Peyer's patch (tissue), 4 donors: ENCODE measurements around the gene EYS. TPM values are rescaled to one million over a fixed set of nuclear protein-coding genes. Genes with fewer than 3 reads are reported as not detected.

Experiments
- DNase-seq, 3 donors: peaks; one replicate each; pipeline ENCODE4 v3.0.0-alpha.2; 2017 to 2019
- H3K27ac ChIP-seq, 4 donors: fragments of 200-600 bp; sonication (generic); one replicate each; pipeline ENCODE4 v1.5.1; 2016 to 2019
- H3K27me3 ChIP-seq, 2 donors: fragments of 200-600 bp; sonication (generic); one replicate each; pipeline ENCODE4 v1.5.1; 2019
- H3K36me3 ChIP-seq, 3 donors: fragments of 200-600 bp; sonication (generic); one replicate each; pipeline ENCODE4 v1.5.1; 2016 to 2019
- H3K4me1 ChIP-seq, 4 donors: fragments of 200-600 bp; sonication (generic); one replicate each; pipeline ENCODE4 v1.5.1; 2016 to 2019
- H3K4me3 ChIP-seq, 4 donors: fragments of 200-600 bp; sonication (generic); 1 replicate in 3 of 4; 2 replicates in 1 of 4; pipeline ENCODE4 v1.5.1; 2016 to 2019; ENCODE audit warnings: mild to moderate bottlenecking in 1 of 4
- H3K9me3 ChIP-seq, 4 donors: fragments of 200-600 bp; sonication (generic); one replicate each; pipeline ENCODE4 v1.5.1; 2016 to 2019; ENCODE audit warnings: mild to moderate bottlenecking in 1 of 4
- POLR2A ChIP-seq, 2 donors: fragments of 450-650 bp; IDR thresholded peaks; one replicate each; pipeline ENCODE4 v1.5.1; 2017; ENCODE audit warnings: antibody characterized with exemption in 2 of 2, mild to moderate bottlenecking in 2 of 2, moderate library complexity in 2 of 2
- total RNA-seq, 4 donors: library from RNA; depleted of rRNA; stranded (reverse); fragments of >200 nt; gene quantifications; one replicate each; pipeline ENCODE4 v1.1.0, GENCODE V29; 2016
- TF ChIP-seq, protein P1 (sequence below), 6 experiments: fragments of 450-650 bp in 4 of 6; fragments of 200-600 bp in 2 of 6; sonication (generic) in 1 of 6; IDR thresholded peaks; one replicate each; pipeline ENCODE4 v1.5.1; 2017 to 2019; ENCODE audit warnings: antibody characterized with exemption in 6 of 6, mild to moderate bottlenecking in 3 of 6, moderate library complexity in 1 of 6

The EYS gene
- total RNA-seq, 4 donors from 2014 or later = 0.13 to 1.5 (median 0.35) TPM; not detected in 1

GRCh38 chr6:64404396-64404795, 1302.6 kb downstream of the EYS start:
- no peaks in the 10 kb centered on the region for H3K36me3 ChIP-seq
- no peak overlapping the region for H3K27ac ChIP-seq
- H3K4me3 ChIP-seq = no peak overlapping the region
- DNase-seq = no peak
- no peaks in the 10 kb centered on the region for H3K27me3 ChIP-seq
- no peaks in the 10 kb centered on the region for H3K9me3 ChIP-seq
- TF ChIP-seq POLR2A (IDR thresholded peaks at IDR 0.05) = no peak
- TF ChIP-seq, protein P1, sequence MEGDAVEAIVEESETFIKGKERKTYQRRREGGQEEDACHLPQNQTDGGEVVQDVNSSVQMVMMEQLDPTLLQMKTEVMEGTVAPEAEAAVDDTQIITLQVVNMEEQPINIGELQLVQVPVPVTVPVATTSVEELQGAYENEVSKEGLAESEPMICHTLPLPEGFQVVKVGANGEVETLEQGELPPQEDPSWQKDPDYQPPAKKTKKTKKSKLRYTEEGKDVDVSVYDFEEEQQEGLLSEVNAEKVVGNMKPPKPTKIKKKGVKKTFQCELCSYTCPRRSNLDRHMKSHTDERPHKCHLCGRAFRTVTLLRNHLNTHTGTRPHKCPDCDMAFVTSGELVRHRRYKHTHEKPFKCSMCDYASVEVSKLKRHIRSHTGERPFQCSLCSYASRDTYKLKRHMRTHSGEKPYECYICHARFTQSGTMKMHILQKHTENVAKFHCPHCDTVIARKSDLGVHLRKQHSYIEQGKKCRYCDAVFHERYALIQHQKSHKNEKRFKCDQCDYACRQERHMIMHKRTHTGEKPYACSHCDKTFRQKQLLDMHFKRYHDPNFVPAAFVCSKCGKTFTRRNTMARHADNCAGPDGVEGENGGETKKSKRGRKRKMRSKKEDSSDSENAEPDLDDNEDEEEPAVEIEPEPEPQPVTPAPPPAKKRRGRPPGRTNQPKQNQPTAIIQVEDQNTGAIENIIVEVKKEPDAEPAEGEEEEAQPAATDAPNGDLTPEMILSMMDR (IDR thresholded peaks at IDR 0.05) = no peak
- H3K4me1 ChIP-seq = no peaks in the 10 kb centered on the region

DNA sequence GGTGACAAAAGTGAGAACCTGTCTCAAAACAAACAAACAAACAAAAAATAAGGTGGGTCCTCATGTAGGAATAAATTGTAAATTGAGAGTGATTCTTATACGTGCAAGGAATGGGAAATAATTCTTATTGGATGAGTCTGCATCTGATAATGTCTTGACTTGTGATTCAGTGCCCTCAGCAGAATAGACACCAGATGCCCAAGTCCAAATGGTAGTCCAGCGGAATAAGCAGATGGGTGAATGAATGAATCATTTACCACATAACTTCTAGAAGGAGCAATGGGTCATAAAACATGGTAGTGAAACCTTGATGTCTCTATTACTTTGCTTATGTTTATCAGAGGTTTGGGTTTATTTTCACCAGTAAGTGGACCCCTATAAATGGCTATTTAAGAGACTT, 1323.7 kb downstream of the EYS start:
- Histone ChIP-seq H3K9me3 (no peaks in the 10 kb centered on the region), H3K4me1 (no peaks in the 10 kb centered on the region), H3K27me3 (no peaks in the 10 kb centered on the region), H3K36me3 (no peaks in the 10 kb centered on the region), H3K4me3 (no peak overlapping the region), H3K27ac (no peak overlapping the region)
- no peak for DNase-seq
- no peak for TF ChIP-seq POLR2A (IDR thresholded peaks at IDR 0.05)
- TF ChIP-seq, protein P1 (IDR thresholded peaks at IDR 0.05) = no peak

- TF ChIP-seq POLR2A (IDR thresholded peaks at IDR 0.05) = no peak
- TF ChIP-seq, protein P1 (IDR thresholded peaks at IDR 0.05) = no peak
- H3K27me3 ChIP-seq = no peaks in the 10 kb centered on the region
- DNase-seq = no peak
Measured at GRCh38 chr6:64376394-64376793, 1330.6 kb downstream of the EYS start.

GRCh38 chr6:64357430-64357829, 1349.6 kb downstream of the EYS start:
- no peaks in the 10 kb centered on the region for H3K9me3 ChIP-seq
- TF ChIP-seq, protein P1 (IDR thresholded peaks at IDR 0.05) = no peak
- TF ChIP-seq POLR2A (IDR thresholded peaks at IDR 0.05) = no peak
- H3K27ac ChIP-seq = no peak overlapping the region
- H3K4me3 ChIP-seq = no peak overlapping the region
- no peaks in the 10 kb centered on the region for H3K4me1 ChIP-seq
- no peaks in the 10 kb centered on the region for H3K36me3 ChIP-seq
- no peak for DNase-seq
- H3K27me3 ChIP-seq = no peaks in the 10 kb centered on the region

More at GRCh38 chr6:64376394-64376793, 1330.6 kb downstream of the EYS start:
- Histone ChIP-seq H3K4me1 (no peaks in the 10 kb centered on the region), H3K9me3 (peaks cover 0 to 4% (median 0%) of the 10 kb centered on the region in 4 donors), H3K4me3 (no peak overlapping the region), H3K36me3 (no peaks in the 10 kb centered on the region), H3K27ac (no peak overlapping the region)

- H3K36me3 ChIP-seq = no peaks in the 10 kb centered on the region
- H3K27me3 ChIP-seq = no peaks in the 10 kb centered on the region
- no peak overlapping the region for H3K4me3 ChIP-seq
- DNase-seq = no peak
- no peak for TF ChIP-seq POLR2A (IDR thresholded peaks at IDR 0.05)
- TF ChIP-seq, protein P1 (IDR thresholded peaks at IDR 0.05) = no peak
- no peaks in the 10 kb centered on the region for H3K4me1 ChIP-seq
- no peaks in the 10 kb centered on the region for H3K9me3 ChIP-seq
- no peak overlapping the region for H3K27ac ChIP-seq
Measured at GRCh38 chr6:64347411-64347810, 1359.6 kb downstream of the EYS start.

DNA sequence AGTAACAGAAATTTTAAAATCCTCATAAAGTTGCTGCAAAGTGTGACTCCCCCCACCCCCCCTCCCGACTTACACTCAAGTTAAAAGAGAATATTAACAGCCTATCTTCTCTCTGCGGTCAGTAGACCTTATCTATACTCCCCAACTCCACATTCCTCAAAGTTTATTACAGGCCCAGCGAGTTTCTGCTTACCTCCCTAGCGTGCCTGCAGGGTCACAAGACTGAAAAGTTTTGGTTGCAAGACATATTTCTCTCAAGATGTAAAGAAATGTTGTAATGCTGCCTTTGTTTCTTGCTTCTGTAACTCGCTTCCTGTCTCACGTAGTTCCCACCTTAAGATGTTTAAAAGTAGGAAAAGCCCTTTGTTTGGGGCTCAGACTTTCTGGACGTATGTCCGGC, 1371.8 kb downstream of the EYS start:
- Histone ChIP-seq H3K27me3 (no peaks in the 10 kb centered on the region), H3K4me1 (no peaks in the 10 kb centered on the region), H3K9me3 (no peaks in the 10 kb centered on the region), H3K27ac (no peak overlapping the region), H3K4me3 (no peak overlapping the region), H3K36me3 (no peaks in the 10 kb centered on the region)
- DNase-seq = no peak
- TF ChIP-seq POLR2A (IDR thresholded peaks at IDR 0.05) = no peak
- TF ChIP-seq, protein P1 (IDR thresholded peaks at IDR 0.05) = no peak
